Kidney epithelial cell (primary cell): ENCODE data around the gene GZMM. TPM values are rescaled to one million over a fixed set of nuclear protein-coding genes. Genes with fewer than 3 reads are reported as not detected.

Experiments
- DNase-seq: peaks from one replicate; pipeline ENCODE4 v3.0.0-alpha.2; 2010; ENCODE audit warnings: low read depth
- H3K27me3 ChIP-seq: 2 replicates; pipeline ENCODE4 v1.6.0; 2011; ENCODE audit warnings: low read length; ENCODE audit not compliant: control insufficient read depth, insufficient read depth
- H3K36me3 ChIP-seq: 2 replicates; pipeline ENCODE4 v1.5.1; 2011; ENCODE audit warnings: low read length; ENCODE audit not compliant: control insufficient read depth, insufficient read depth
- H3K4me3 ChIP-seq: 2 replicates; pipeline ENCODE4 v1.5.1; 2011; ENCODE audit warnings: low read depth, mild to moderate bottlenecking, control low read depth, low read length
- total RNA-seq: library from RNA; depleted of rRNA; stranded (reverse); fragments of >200 nt; gene quantifications from 2 replicates; pipeline ENCODE4 v1.2.3, GENCODE V29; 2015
- TF ChIP-seq, protein P1 (sequence below): IDR thresholded peaks from 2 replicates; pipeline ENCODE4 v1.5.1; 2011; ENCODE audit warnings: mild to moderate bottlenecking, moderate library complexity, low read length, control low read depth, inconsistent platforms; ENCODE audit not compliant: insufficient read depth, poor library complexity, severe bottlenecking

Gene GZMM
- total RNA-seq, 1 donor from 2014 or later, result not detected

GRCh38 chr19:533364-534058, 10.3 kb upstream of the GZMM start:
- Histone ChIP-seq H3K27me3 (no peaks in the 10 kb centered on the region), H3K4me3 (peak overlapping the region; percentile 95), H3K36me3 (no peaks in the 10 kb centered on the region)
- TF ChIP-seq, protein P1, sequence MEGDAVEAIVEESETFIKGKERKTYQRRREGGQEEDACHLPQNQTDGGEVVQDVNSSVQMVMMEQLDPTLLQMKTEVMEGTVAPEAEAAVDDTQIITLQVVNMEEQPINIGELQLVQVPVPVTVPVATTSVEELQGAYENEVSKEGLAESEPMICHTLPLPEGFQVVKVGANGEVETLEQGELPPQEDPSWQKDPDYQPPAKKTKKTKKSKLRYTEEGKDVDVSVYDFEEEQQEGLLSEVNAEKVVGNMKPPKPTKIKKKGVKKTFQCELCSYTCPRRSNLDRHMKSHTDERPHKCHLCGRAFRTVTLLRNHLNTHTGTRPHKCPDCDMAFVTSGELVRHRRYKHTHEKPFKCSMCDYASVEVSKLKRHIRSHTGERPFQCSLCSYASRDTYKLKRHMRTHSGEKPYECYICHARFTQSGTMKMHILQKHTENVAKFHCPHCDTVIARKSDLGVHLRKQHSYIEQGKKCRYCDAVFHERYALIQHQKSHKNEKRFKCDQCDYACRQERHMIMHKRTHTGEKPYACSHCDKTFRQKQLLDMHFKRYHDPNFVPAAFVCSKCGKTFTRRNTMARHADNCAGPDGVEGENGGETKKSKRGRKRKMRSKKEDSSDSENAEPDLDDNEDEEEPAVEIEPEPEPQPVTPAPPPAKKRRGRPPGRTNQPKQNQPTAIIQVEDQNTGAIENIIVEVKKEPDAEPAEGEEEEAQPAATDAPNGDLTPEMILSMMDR, result no peak
- DNase-seq, result no peak

DNA sequence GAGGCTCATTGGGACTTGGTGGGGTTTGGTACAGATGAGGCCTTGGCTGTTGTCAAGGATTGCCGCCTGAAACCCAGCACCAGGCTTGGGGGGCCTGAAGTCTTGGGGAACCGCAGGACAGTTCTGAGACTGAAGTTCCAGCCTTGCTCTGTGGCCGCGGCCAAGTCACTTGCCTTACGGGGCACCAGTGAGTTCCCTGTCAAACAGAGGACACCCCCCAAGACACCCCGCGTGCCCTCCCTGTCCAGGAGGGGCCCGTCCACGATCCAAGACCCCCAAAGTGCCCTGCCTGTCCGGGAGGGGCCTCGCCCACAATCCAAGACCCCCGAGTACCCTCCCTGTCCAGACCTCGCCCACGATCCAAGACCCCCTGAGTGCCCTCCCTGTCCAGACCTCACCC, 9.8 kb upstream of the GZMM start:
- H3K4me3 ChIP-seq, result no peak overlapping the region
- no peaks in the 10 kb centered on the region for H3K36me3 ChIP-seq
- TF ChIP-seq, protein P1, result no peak
- DNase-seq, result no peak
- no peaks in the 10 kb centered on the region for H3K27me3 ChIP-seq

- H3K27me3 ChIP-seq, result no peaks in the 10 kb centered on the region
- no peak overlapping the region for H3K4me3 ChIP-seq
- H3K36me3 ChIP-seq, result no peaks in the 10 kb centered on the region
- TF ChIP-seq, protein P1, result peak; percentile 25
- DNase-seq, result no peak
Measured at GRCh38 chr19:535017-535835, 8.6 kb upstream of the GZMM start.

- TF ChIP-seq, protein P1, result no peak
- Histone ChIP-seq H3K27me3 (no peaks in the 10 kb centered on the region), H3K4me3 (no peak overlapping the region), H3K36me3 (no peaks in the 10 kb centered on the region)
- DNase-seq, result no peak
Measured at GRCh38 chr19:536031-536880, 7.6 kb upstream of the GZMM start.

GRCh38 chr19:536881-537404, 6.9 kb upstream of the GZMM start:
- no peak overlapping the region for H3K4me3 ChIP-seq
- no peaks in the 10 kb centered on the region for H3K27me3 ChIP-seq
- TF ChIP-seq, protein P1, result no peak
- DNase-seq, result no peak
- H3K36me3 ChIP-seq, result no peaks in the 10 kb centered on the region
